Gastrocnemius medialis (tissue), 4 donors: ENCODE measurements around the gene LSG1.

Source experiments
- CTCF ChIP-seq, 5 experiments: fragments of 450-650 bp in 3 of 5; fragments of 200-600 bp in 2 of 5; sonication (generic) in 2 of 5; IDR thresholded peaks in 4 of 5; conservative IDR thresholded peaks in 1 of 5; 1 replicate in 4 of 5; 2 replicates in 1 of 5; pipeline ENCODE4 v1.5.1; 2016 to 2019; ENCODE audit warnings: antibody characterized with exemption in 5 of 5, mild to moderate bottlenecking in 3 of 5, moderate library complexity in 3 of 5
- POLR2A ChIP-seq, 2 donors: fragments of 450-650 bp; IDR thresholded peaks; one replicate each; pipeline ENCODE4 v1.6.1; 2017; ENCODE audit warnings: antibody characterized with exemption in 2 of 2, mild to moderate bottlenecking in 2 of 2, moderate library complexity in 2 of 2

GRCh38 chr3:194720048-194720447 is 48.1 kb upstream of the LSG1 start:
- TF ChIP-seq CTCF (IDR thresholded peaks at IDR 0.05 in 4 of 5, conservative IDR thresholded peaks at IDR 0.05 in 1 of 5), result no peak
- no peak for TF ChIP-seq POLR2A (IDR thresholded peaks at IDR 0.05)
